Lower lobe of right lung (tissue), 2 donors: ENCODE results near the gene NSD1. TPM values are rescaled to one million over a fixed set of nuclear protein-coding genes. Genes with fewer than 3 reads are reported as not detected.

Experiments used
- ATAC-seq, 2 donors: fragments of 200-7000 bp; cut with Tn5 transposase; one replicate each; pipeline ENCODE4 v1.9.1; 2020 to 2022; ENCODE audit warnings: mild to moderate bottlenecking in 2 of 2, moderate library complexity in 2 of 2
- DNase-seq: peaks from one replicate; pipeline ENCODE4 v3.0.0-alpha.2; 2020
- H3K27ac ChIP-seq: fragments of 200-600 bp; one replicate; pipeline ENCODE4 v1.8.0; 2022
- H3K27me3 ChIP-seq: fragments of 200-600 bp; one replicate; pipeline ENCODE4 v1.8.0; 2022; ENCODE audit warnings: low read depth
- H3K36me3 ChIP-seq: fragments of 200-600 bp; one replicate; pipeline ENCODE4 v1.8.0; 2022; ENCODE audit warnings: mild to moderate bottlenecking
- H3K4me1 ChIP-seq: fragments of 200-600 bp; one replicate; pipeline ENCODE4 v1.8.0; 2022
- H3K4me3 ChIP-seq: fragments of 200-600 bp; one replicate; pipeline ENCODE4 v1.8.0; 2022; ENCODE audit warnings: mild to moderate bottlenecking
- H3K9me3 ChIP-seq: fragments of 200-600 bp; one replicate; pipeline ENCODE4 v1.8.0; 2022
- intact Hi-C: fragments of 100-400 bp; cut with DNase I; formaldehyde crosslinking; loops from one replicate; pipeline ENCODE4 v1.11.0; 2022
- long read RNA-seq: library from polyadenylated mRNA; unstranded; transcript quantifications from one replicate; pipeline ENCODE4 v2.0.0, GENCODE V29; 2021
- total RNA-seq: library from RNA; stranded (reverse); fragmentation: NEBNext Ultra II Directional; extraction: Animal tissue kit (Norgen Biotek cat#: 25700); gene quantifications from one replicate; pipeline ENCODE4 v1.2.1, GENCODE V29; 2021
- TF ChIP-seq, protein P1 (sequence below): fragments of 200-600 bp; IDR thresholded peaks from one replicate; pipeline ENCODE4 v1.8.0; 2022; ENCODE audit warnings: antibody characterized with exemption, mild to moderate bottlenecking
- donor health status: DM: no; HTN: yes; CAD: no; lungs with severe emphysema.

NSD1 gene, protein sequence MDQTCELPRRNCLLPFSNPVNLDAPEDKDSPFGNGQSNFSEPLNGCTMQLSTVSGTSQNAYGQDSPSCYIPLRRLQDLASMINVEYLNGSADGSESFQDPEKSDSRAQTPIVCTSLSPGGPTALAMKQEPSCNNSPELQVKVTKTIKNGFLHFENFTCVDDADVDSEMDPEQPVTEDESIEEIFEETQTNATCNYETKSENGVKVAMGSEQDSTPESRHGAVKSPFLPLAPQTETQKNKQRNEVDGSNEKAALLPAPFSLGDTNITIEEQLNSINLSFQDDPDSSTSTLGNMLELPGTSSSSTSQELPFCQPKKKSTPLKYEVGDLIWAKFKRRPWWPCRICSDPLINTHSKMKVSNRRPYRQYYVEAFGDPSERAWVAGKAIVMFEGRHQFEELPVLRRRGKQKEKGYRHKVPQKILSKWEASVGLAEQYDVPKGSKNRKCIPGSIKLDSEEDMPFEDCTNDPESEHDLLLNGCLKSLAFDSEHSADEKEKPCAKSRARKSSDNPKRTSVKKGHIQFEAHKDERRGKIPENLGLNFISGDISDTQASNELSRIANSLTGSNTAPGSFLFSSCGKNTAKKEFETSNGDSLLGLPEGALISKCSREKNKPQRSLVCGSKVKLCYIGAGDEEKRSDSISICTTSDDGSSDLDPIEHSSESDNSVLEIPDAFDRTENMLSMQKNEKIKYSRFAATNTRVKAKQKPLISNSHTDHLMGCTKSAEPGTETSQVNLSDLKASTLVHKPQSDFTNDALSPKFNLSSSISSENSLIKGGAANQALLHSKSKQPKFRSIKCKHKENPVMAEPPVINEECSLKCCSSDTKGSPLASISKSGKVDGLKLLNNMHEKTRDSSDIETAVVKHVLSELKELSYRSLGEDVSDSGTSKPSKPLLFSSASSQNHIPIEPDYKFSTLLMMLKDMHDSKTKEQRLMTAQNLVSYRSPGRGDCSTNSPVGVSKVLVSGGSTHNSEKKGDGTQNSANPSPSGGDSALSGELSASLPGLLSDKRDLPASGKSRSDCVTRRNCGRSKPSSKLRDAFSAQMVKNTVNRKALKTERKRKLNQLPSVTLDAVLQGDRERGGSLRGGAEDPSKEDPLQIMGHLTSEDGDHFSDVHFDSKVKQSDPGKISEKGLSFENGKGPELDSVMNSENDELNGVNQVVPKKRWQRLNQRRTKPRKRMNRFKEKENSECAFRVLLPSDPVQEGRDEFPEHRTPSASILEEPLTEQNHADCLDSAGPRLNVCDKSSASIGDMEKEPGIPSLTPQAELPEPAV (N-terminal part only)
- 75.5 TPM for total RNA-seq
- long read RNA-seq, partial matches to known transcripts: 13 of 43 reads
- long read RNA-seq, other reads (novel, unspliced or antisense): 27 of 43 reads

DNA sequence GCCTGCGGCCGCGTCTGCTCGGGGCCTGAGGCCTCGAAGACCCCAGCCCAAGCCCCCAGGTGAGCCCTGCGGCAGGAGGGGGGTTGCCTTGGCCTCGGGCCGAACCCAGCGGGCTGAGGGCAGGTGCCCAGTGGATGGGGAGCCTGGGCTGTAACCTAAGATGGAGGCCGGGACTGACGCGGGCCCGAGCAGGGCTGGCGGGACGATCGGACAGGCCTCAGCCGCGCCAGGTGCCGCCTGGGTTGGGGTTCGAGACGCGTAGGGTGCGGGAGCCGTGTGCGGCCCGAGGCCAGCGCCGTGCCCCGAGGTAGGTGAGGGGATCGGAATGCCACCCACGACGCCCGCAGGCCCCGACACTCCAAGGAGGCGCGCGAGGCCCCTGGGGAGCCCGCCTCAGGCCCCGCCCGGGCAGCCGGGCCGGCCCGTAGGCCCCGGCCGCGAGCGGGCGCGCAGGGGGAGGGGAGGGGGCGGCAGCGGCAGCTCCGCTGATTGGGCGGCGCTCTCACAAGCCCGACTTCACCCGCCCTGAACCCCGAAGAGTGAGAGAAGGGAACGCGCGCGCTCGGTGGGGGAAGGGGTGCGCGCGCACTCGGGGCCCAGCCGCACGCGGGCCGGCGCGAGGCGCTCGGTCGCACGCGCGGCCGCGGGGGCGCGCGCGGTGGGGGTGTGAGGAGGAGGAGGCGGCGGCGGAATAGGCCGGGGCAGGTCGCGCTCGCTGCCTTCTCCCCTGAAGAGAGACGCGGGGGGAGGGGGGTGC, at the start of gene NSD1:
Gene NSD1 (plus strand): TSS at position 678 of the 757 bp plus-strand sequence. CDS start 1,331 bp downstream, outside the sequence.
- TF ChIP-seq, protein P1, sequence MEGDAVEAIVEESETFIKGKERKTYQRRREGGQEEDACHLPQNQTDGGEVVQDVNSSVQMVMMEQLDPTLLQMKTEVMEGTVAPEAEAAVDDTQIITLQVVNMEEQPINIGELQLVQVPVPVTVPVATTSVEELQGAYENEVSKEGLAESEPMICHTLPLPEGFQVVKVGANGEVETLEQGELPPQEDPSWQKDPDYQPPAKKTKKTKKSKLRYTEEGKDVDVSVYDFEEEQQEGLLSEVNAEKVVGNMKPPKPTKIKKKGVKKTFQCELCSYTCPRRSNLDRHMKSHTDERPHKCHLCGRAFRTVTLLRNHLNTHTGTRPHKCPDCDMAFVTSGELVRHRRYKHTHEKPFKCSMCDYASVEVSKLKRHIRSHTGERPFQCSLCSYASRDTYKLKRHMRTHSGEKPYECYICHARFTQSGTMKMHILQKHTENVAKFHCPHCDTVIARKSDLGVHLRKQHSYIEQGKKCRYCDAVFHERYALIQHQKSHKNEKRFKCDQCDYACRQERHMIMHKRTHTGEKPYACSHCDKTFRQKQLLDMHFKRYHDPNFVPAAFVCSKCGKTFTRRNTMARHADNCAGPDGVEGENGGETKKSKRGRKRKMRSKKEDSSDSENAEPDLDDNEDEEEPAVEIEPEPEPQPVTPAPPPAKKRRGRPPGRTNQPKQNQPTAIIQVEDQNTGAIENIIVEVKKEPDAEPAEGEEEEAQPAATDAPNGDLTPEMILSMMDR: no peak
- peak within 1 kb of the TSS; percentile 89 for H3K27ac ChIP-seq
- H3K9me3 ChIP-seq: no peaks in the 10 kb centered on the region

DNA sequence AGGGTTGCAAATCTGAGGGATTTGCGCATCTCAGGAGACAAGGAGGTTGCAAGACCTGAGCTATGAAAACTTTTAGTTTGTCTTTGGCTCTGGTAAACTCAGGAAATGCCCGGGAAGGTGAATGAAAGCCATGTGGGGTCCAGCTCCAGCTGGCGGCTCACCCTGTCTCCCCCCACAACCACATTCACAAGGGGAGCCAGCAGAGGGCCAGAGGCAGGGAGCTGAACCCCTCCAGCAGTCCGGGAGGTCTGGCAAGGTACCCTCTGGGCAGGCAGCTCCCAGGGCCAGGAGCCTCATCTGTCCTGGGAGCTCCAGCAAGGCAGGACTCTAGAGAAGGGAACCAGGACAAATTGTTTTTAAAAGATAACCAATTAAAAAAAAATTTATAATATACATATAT, 49.4 kb upstream of the NSD1 start:
- Histone ChIP-seq H3K27me3 (no peaks in the 10 kb centered on the region), H3K9me3 (no peaks in the 10 kb centered on the region), H3K27ac (no peak overlapping the region), H3K36me3 (no peaks in the 10 kb centered on the region), H3K4me1 (peaks cover 10% of the 10 kb centered on the region), H3K4me3 (no peak overlapping the region)
- TF ChIP-seq, protein P1: no peak
- intact Hi-C loops: no loop called here
- no peak for DNase-seq
- ATAC-seq: no peak

More for the DNA sequence above, at the start of gene NSD1:
- H3K27me3 ChIP-seq: no peaks in the 10 kb centered on the region
- peak within 1 kb of the TSS; percentile 80 for H3K4me3 ChIP-seq
- peaks cover 33% of the 10 kb centered on the region for H3K36me3 ChIP-seq
- peak; percentile 94 for DNase-seq
- intact Hi-C loops: no loop called here
- peak; percentile 90 to 92 for ATAC-seq
- H3K4me1 ChIP-seq: peaks cover 48% of the 10 kb centered on the region

DNA sequence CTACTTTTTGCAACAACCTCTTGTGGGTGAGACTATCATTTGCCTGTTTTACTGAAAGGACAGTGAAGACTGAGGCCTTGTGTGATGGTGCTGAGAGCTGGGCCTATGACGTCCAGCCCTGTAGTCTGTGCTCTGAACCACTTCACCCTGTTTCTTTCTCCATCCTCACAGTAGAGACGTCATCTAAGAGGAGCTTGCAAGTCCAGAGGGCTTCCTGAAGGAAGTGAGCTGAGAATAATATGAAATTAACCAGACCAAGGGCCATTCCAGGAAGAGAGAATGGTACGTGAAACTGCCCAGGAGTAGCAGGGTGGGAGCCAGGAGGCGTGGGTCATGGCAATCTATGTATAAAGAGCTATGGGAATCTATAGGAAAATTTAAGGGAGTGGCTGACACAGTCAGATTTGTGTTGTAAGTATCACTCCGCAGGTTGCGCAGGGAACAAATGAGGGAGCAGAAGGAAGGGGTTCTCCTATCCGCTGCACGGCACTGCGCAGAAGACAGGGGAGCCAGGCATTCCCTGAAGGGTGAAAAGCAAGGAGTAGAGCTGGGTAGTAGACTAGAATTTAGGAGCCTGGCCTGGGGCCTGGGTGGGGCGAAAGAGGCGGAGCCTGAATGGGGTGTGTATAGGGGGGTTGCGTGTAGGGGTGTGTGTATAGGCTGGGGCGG, 47.5 kb upstream of the NSD1 start:
- H3K27ac ChIP-seq: peak overlapping the region; percentile 33
- no peaks in the 10 kb centered on the region for H3K27me3 ChIP-seq
- no peaks in the 10 kb centered on the region for H3K36me3 ChIP-seq
- ATAC-seq: peak; percentile 2 to 25
- peaks cover 10% of the 10 kb centered on the region for H3K4me1 ChIP-seq
- TF ChIP-seq, protein P1: no peak
- no peaks in the 10 kb centered on the region for H3K9me3 ChIP-seq
- intact Hi-C loops: no loop called here
- no peak overlapping the region for H3K4me3 ChIP-seq
- DNase-seq: no peak

DNA sequence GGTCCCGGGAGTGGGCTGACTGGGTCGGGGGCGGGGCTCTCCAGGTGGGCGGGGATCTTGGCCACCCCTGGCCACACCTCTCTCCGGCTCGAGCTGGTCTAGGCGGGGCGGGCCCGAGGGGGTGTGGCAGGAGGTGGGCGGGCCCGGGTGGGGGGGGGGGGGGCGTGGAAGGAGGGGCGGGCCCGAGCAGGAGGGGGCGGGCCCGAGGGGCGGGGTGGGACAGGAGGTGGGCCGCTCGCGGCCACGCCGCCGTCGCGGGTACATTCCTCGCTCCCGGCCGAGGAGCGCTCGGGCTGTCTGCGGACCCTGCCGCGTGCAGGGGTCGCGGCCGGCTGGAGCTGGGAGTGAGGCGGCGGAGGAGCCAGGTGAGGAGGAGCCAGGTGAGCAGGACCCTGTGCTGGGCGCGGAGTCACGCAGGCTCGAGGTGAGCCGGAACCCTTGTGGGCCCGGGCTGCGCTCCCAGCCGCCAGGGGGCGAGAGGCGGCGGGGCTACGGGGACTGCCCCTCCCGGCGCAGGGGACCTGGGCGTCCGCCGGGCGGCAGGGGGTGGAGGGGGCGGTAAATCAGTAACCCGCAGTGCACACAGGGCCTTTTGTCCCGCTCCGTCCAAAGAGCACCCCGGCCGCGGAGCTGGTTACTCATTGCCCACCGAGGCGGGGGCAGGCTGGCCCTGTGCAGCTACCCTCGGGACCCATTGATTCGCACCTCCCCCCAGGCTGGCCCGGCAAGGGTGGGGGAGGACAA, 46.7 kb upstream of the NSD1 start, which contains the start of gene FGFR4:
Gene FGFR4 (plus strand): TSS at position 262 of the 744 bp plus-strand sequence. CDS start 2,688 bp downstream, outside the sequence.
- intact Hi-C loops: no loop called here
- Histone ChIP-seq H3K9me3 (no peaks in the 10 kb centered on the region), H3K27ac (peak within 1 kb of the TSS; percentile 67), H3K4me3 (peak within 1 kb of the TSS; percentile 62), H3K27me3 (no peaks in the 10 kb centered on the region), H3K4me1 (peaks cover 10% of the 10 kb centered on the region), H3K36me3 (no peaks in the 10 kb centered on the region)
- TF ChIP-seq, protein P1: peak; percentile 74
- peak; percentile 78 for DNase-seq
- ATAC-seq: peak; percentile 87 to 88
